H9 (cell line): ENCODE results near the gene PRR7. TPM values are rescaled to one million over a fixed set of nuclear protein-coding genes. Genes with fewer than 3 reads are reported as not detected.

ENCODE experiments used
- DNase-seq: peaks from one replicate; pipeline ENCODE4 v3.0.0-alpha.2; 2017
- H2AFZ ChIP-seq: one replicate; pipeline ENCODE4 v1.6.1; 2013; ENCODE audit warnings: mild to moderate bottlenecking, low read length, control low read depth, moderate library complexity
- H2AK5ac ChIP-seq: 2 replicates; pipeline ENCODE4 v1.6.1; 2013; ENCODE audit warnings: low read length, control low read depth, mixed read lengths; ENCODE audit not compliant: insufficient read length
- H2BK120ac ChIP-seq: one replicate; pipeline ENCODE4 v1.6.1; 2013; ENCODE audit warnings: low read depth, mild to moderate bottlenecking, low read length, control low read depth, inconsistent platforms; ENCODE audit not compliant: poor library complexity, severe bottlenecking
- H2BK12ac ChIP-seq: 2 replicates; pipeline ENCODE4 v1.6.1; 2013; ENCODE audit warnings: low read length, control low read depth, mixed read lengths, low read depth; ENCODE audit not compliant: insufficient read length
- H2BK15ac ChIP-seq: 2 replicates; pipeline ENCODE4 v1.6.1; 2013; ENCODE audit warnings: low read depth, low read length, control low read depth
- H2BK20ac ChIP-seq: one replicate; pipeline ENCODE4 v1.6.1; 2013; ENCODE audit warnings: low read depth, mild to moderate bottlenecking, low read length, control low read depth, inconsistent platforms; ENCODE audit not compliant: poor library complexity, severe bottlenecking
- H2BK5ac ChIP-seq: 2 replicates; pipeline ENCODE4 v1.6.1; 2013; ENCODE audit warnings: low read length, control low read depth, mixed read lengths; ENCODE audit not compliant: insufficient read length
- H3K14ac ChIP-seq: 2 replicates; pipeline ENCODE4 v1.6.1; 2013; ENCODE audit warnings: low read length, control low read depth; ENCODE audit not compliant: insufficient read depth
- H3K18ac ChIP-seq: 2 replicates; pipeline ENCODE4 v1.6.1; 2013; ENCODE audit warnings: low read depth, mild to moderate bottlenecking, mixed read lengths, low read length, control low read depth; ENCODE audit not compliant: insufficient read length
- H3K23ac ChIP-seq: 2 replicates; pipeline ENCODE4 v1.6.1; 2013; ENCODE audit warnings: low read length, control low read depth, mixed read lengths, low read depth; ENCODE audit not compliant: insufficient read length
- H3K23me2 ChIP-seq: 2 replicates; pipeline ENCODE4 v1.6.1; 2013; ENCODE audit warnings: low read depth, mild to moderate bottlenecking, mixed read lengths, low read length, control low read depth; ENCODE audit not compliant: insufficient read length, poor library complexity, severe bottlenecking
- H3K27ac ChIP-seq: 2 replicates; pipeline ENCODE4 v1.5.1; 2013; ENCODE audit warnings: low read length, control low read depth, mixed read lengths, low read depth; ENCODE audit not compliant: insufficient read length
- H3K27me3 ChIP-seq: 2 replicates; pipeline ENCODE4 v1.6.1; 2013; ENCODE audit warnings: low read length, control low read depth, inconsistent platforms; ENCODE audit not compliant: insufficient read depth
- H3K4ac ChIP-seq: 2 replicates; pipeline ENCODE4 v1.6.1; 2013; ENCODE audit warnings: low read depth, mild to moderate bottlenecking, control low read depth, inconsistent platforms, low read length, moderate library complexity
- H3K4me1 ChIP-seq: 2 replicates; pipeline ENCODE4 v1.6.1; 2013; ENCODE audit warnings: low read length, control low read depth, inconsistent platforms; ENCODE audit not compliant: insufficient read depth
- H3K4me2 ChIP-seq: 2 replicates; pipeline ENCODE4 v1.6.1; 2013; ENCODE audit warnings: low read length, control low read depth, mixed read lengths; ENCODE audit not compliant: insufficient read length, insufficient read depth
- H3K56ac ChIP-seq: 2 replicates; pipeline ENCODE4 v1.6.1; 2013; ENCODE audit warnings: low read depth, mild to moderate bottlenecking, mixed read lengths, low read length, control low read depth; ENCODE audit not compliant: insufficient read length
- H3K79me1 ChIP-seq: 2 replicates; pipeline ENCODE4 v1.6.1; 2013; ENCODE audit warnings: low read depth, mild to moderate bottlenecking, moderate library complexity, low read length, control low read depth, inconsistent platforms; ENCODE audit not compliant: insufficient read depth, poor library complexity, severe bottlenecking
- H3K79me2 ChIP-seq: 2 replicates; pipeline ENCODE4 v1.6.1; 2013; ENCODE audit warnings: low read length, control low read depth, inconsistent platforms; ENCODE audit not compliant: insufficient read depth
- H3K9ac ChIP-seq: 2 replicates; pipeline ENCODE4 v1.6.1; 2013; ENCODE audit warnings: low read length, control low read depth, mixed read lengths; ENCODE audit not compliant: insufficient read length; ENCODE audit errors: extremely low read depth
- H3K9me3 ChIP-seq: one replicate; pipeline ENCODE4 v1.6.1; 2013; ENCODE audit warnings: low read depth, low read length, inconsistent platforms; ENCODE audit not compliant: control insufficient read depth
- H3T11ph ChIP-seq: one replicate; pipeline ENCODE4 v1.6.1; 2013; ENCODE audit warnings: mild to moderate bottlenecking, low read length, control low read depth, inconsistent platforms
- H4K20me1 ChIP-seq: one replicate; pipeline ENCODE4 v1.6.1; 2013; ENCODE audit not compliant: control insufficient read depth, insufficient read length, insufficient read depth
- H4K5ac ChIP-seq: 2 replicates; pipeline ENCODE4 v1.6.1; 2013; ENCODE audit warnings: low read depth, mild to moderate bottlenecking, mixed read lengths, low read length, control low read depth; ENCODE audit not compliant: insufficient read length
- H4K8ac ChIP-seq: replicated peaks from 2 replicates; pipeline ENCODE4 v1.6.1; 2013; ENCODE audit warnings: low read length, control low read depth, mixed read lengths, low read depth; ENCODE audit not compliant: insufficient read length
- H4K91ac ChIP-seq: 2 replicates; pipeline ENCODE4 v1.6.1; 2013; ENCODE audit warnings: low read depth, mild to moderate bottlenecking, moderate library complexity, mixed read lengths, low read length, control low read depth; ENCODE audit not compliant: insufficient read length
- H3K27ac Mint-ChIP-seq, 3 experiments: 2 replicates in 2 of 3; 3 replicates in 1 of 3; pipeline ENCODE4 v1.8.0; 2020 to 2021; ENCODE audit warnings: mixed read lengths in 3 of 3, mild to moderate bottlenecking in 1 of 3, moderate library complexity in 1 of 3
- H3K27me3 Mint-ChIP-seq: 2 replicates; pipeline ENCODE4 v1.8.0; 2021; ENCODE audit warnings: low read depth, mild to moderate bottlenecking, moderate library complexity, mixed read lengths
- H3K36me3 Mint-ChIP-seq, 3 experiments: 2 replicates in 2 of 3; 3 replicates in 1 of 3; pipeline ENCODE4 v1.8.0; 2020 to 2021; ENCODE audit warnings: low read depth in 3 of 3, mixed read lengths in 3 of 3; ENCODE audit not compliant: insufficient read depth in 1 of 3
- H3K4me1 Mint-ChIP-seq, 2 experiments: 2 replicates each; pipeline ENCODE4 v1.8.0; 2020; ENCODE audit warnings: mixed read lengths in 2 of 2
- H3K4me3 Mint-ChIP-seq, 2 experiments: 2 replicates in 1 of 2; 3 replicates in 1 of 2; pipeline ENCODE4 v1.8.0; 2020 to 2021; ENCODE audit warnings: mild to moderate bottlenecking in 2 of 2, mixed read lengths in 2 of 2, moderate library complexity in 1 of 2
- H3K9me3 Mint-ChIP-seq, 2 experiments: 2 replicates in 1 of 2; 3 replicates in 1 of 2; pipeline ENCODE4 v1.8.0; 2020; ENCODE audit warnings: mild to moderate bottlenecking in 2 of 2, mixed read lengths in 2 of 2, moderate library complexity in 1 of 2
- WGBS: extraction: QIAGEN DNeasy Blood & Tissue Kit; methylation state at CpG from one replicate; pipeline ENCODE4 v1.1.7; 2013; ENCODE audit warnings: missing lambda C conversion rate, low lambda C conversion rate, mixed read lengths; ENCODE audit not compliant: insufficient read length; ENCODE audit errors: extremely low coverage; 5-methylcytosine and 5-hydroxymethylcytosine counted together
- total RNA-seq: library from RNA; stranded (reverse); gene quantifications from 2 replicates; pipeline ENCODE4 v1.2.1, GENCODE V29; 2021
- TF ChIP-seq, protein P1 (sequence below): fragments of 200-600 bp; sonication (generic); conservative IDR thresholded peaks from 3 replicates; pipeline ENCODE4 v1.8.0; 2021; ENCODE audit warnings: antibody characterized with exemption, mild to moderate bottlenecking

Gene PRR7
- total RNA-seq, 1 experiment from 2014 or later = 9.6 TPM

DNA sequence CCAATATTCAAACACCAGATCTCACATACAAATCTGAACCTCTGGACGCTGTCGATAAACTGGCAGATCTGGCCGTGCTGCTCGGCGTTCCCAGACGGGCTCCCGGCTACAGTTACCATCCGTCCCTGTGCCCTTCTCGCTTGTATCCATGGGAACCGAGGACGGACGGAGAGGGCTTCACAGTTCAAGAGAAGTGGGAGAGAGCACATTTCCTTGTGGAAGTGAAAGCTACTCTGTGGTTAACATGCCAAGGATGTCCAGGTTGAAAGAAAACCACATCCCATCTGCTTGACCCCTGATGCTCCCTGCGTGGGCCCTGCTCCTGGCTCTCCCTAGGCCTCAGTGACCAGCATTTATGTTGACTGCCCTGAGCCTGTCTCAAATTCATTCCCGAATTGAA, 33.2 kb downstream of the PRR7 start:
- Histone ChIP-seq H2AFZ (no peak overlapping the region), H2BK120ac (no peak overlapping the region), H3K9ac (no peak overlapping the region), H4K91ac (no peak overlapping the region), H2BK12ac (no peak overlapping the region), H3T11ph (no peak overlapping the region), H3K79me1 (no peaks in the 10 kb centered on the region), H3K18ac (no peak overlapping the region), H3K27me3 (no peaks in the 10 kb centered on the region), H3K9me3 (no peaks in the 10 kb centered on the region), H3K23me2 (no peaks in the 10 kb centered on the region), H3K4me1 (peaks cover 4% of the 10 kb centered on the region; the same call in 1 of the 2 replicates), H3K27ac (no peak overlapping the region), H3K56ac (no peak overlapping the region), H3K4me2 (no peak overlapping the region), H3K14ac (no peak overlapping the region), H2BK20ac (no peak overlapping the region), H3K23ac (no peak overlapping the region), H3K79me2 (no peaks in the 10 kb centered on the region), H3K4ac (no peak overlapping the region), H2AK5ac (no peak overlapping the region), H2BK15ac (no peak overlapping the region), H4K20me1 (no peaks in the 10 kb centered on the region), H4K5ac (no peak overlapping the region), H2BK5ac (no peak overlapping the region), H4K8ac (no peak overlapping the region)
- Mint-ChIP-seq H3K27me3 (no peaks in the 10 kb centered on the region; the same call in none of the 2 replicates), H3K36me3 (peaks cover 17 to 47% (median 42%) of the 10 kb centered on the region in 3 experiments), H3K4me1 (peaks cover 17 to 25% of the 10 kb centered on the region in 2 experiments), H3K27ac (peak overlapping the region in 1 of 3 experiments; percentile 95; a peak in 3 of 7 replicates), H3K4me3 (peak overlapping the region in 1 of 2 experiments; percentile 36; a peak in 1 of 5 replicates), H3K9me3 (no peaks in the 10 kb centered on the region)
- TF ChIP-seq, protein P1, sequence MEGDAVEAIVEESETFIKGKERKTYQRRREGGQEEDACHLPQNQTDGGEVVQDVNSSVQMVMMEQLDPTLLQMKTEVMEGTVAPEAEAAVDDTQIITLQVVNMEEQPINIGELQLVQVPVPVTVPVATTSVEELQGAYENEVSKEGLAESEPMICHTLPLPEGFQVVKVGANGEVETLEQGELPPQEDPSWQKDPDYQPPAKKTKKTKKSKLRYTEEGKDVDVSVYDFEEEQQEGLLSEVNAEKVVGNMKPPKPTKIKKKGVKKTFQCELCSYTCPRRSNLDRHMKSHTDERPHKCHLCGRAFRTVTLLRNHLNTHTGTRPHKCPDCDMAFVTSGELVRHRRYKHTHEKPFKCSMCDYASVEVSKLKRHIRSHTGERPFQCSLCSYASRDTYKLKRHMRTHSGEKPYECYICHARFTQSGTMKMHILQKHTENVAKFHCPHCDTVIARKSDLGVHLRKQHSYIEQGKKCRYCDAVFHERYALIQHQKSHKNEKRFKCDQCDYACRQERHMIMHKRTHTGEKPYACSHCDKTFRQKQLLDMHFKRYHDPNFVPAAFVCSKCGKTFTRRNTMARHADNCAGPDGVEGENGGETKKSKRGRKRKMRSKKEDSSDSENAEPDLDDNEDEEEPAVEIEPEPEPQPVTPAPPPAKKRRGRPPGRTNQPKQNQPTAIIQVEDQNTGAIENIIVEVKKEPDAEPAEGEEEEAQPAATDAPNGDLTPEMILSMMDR = no peak
- WGBS = no CpG with 5 or more reads among the region's 14 CpGs
- DNase-seq = no peak
